ENCODE results near the gene HBA2.
"Not testable (repeated sequence)": the region's sequence is repeated elsewhere in the genome, so short reads cannot be mapped to it uniquely, and the experiment has no call there.

HBA2 gene

DNA sequence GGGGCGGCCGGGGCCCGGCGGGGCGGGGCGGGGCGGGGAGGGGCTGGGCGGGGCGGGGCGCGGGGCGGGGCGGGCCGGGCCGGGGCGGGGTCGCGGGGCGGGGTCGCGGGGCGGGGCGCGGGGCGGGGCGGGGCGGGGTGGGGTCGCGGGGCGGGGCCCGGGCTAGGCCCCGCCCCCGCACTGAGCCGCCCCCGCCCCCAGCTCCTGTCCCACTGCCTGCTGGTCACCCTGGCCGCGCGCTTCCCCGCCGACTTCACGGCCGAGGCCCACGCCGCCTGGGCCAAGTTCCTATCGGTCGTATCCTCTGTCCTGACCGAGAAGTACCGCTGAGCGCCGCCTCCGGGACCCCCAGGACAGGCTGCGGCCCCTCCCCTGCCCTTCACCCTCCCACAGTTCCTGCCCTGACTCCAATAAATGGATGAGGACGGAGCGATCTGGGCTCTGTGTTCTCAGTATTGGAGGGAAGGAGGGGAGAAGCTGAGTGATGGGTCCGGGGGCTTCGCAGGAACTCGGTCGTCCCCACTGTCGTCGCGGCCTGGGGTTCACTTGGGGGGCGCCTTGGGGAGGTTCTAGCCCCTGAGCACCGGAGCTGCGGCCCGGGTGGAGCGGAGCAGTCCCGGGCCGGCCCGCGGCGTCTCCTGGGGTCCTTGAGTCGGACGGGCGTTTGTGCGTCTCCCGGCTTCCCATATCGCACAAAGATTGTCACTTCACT lies 7.7 kb upstream of the HBA2 start:
- Histone ChIP-seq H3K9ac (ENCODE audit: low read depth, low read length) (peak overlapping the region; percentile 38; the same call in 1 of the 2 replicates), H3K4me1 (ENCODE audit: insufficient read depth, low read length) (0 out of 2 replicates have a peak, but pooled peaks cover 4% of the 10 kb centered on the region)

GRCh38 chr16:165539-166374 lies 6.9 kb upstream of the HBA2 start, which contains the start of gene HBM:
Gene HBM, plus strand, starts transcription at chr16:165978. Its CDS starts 20 bp downstream, at chr16:165998.
- Histone ChIP-seq H3K4me1 (ENCODE audit: insufficient read depth, low read length) (0 out of 2 replicates have a peak, but pooled peaks cover 4% of the 10 kb centered on the region), H3K36me3 (ENCODE audit: insufficient read depth, low read length) (no peaks in the 10 kb centered on the region), H3K9me3 (ENCODE audit: control insufficient read depth, insufficient read depth, low read length) (no peaks in the 10 kb centered on the region), H3K9ac (ENCODE audit: low read depth, low read length) (peak within 1 kb of the TSS; percentile 38; the same call in 1 of the 2 replicates)

More for the DNA sequence above, 7.7 kb upstream of the HBA2 start:
- Histone ChIP-seq H3K9me3 (ENCODE audit: control insufficient read depth, insufficient read depth, low read length) (no peaks in the 10 kb centered on the region), H3K36me3 (ENCODE audit: insufficient read depth, low read length) (no peaks in the 10 kb centered on the region)

DNA sequence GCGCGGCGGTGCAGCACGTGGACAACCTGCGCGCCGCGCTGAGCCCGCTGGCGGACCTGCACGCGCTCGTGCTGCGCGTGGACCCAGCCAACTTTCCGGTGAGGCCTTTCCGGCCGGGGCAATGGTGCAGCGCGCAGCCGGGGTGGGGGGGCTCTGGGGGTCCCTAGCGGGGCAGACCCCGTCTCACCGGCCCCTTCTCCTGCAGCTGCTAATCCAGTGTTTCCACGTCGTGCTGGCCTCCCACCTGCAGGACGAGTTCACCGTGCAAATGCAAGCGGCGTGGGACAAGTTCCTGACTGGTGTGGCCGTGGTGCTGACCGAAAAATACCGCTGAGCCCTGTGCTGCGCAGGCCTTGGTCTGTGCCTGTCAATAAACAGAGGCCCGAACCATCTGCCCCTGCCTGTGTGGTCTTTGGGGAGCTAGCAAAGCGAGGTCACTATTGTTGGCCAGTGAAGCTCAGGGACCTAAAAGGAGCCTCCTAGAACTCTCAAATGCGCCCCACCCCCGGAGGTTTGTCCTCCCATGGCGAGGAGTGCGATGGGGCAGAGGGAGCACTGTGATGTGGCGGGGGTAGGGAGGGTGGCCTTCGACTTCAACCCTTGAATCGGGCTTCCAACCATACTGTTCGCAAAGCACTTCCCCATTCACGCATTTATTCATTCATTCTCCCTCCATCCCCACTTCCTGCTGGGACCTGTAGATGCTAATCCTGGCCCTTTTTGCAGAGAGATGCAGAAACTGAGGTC lies 6.1 kb upstream of the HBA2 start:
- Histone ChIP-seq H3K4me1 (ENCODE audit: insufficient read depth, low read length) (0 out of 2 replicates have a peak, but pooled peaks cover 4% of the 10 kb centered on the region), H3K36me3 (ENCODE audit: insufficient read depth, low read length) (no peaks in the 10 kb centered on the region), H3K9ac (ENCODE audit: low read depth, low read length) (peak overlapping the region; percentile 11; the same call in 1 of the 2 replicates), H3K9me3 (ENCODE audit: control insufficient read depth, insufficient read depth, low read length) (no peaks in the 10 kb centered on the region)

GRCh38 chr16:167122-167690 lies 5.5 kb upstream of the HBA2 start:
- no peaks in the 10 kb centered on the region for H3K9me3 ChIP-seq (ENCODE audit: control insufficient read depth, insufficient read depth, low read length)
- no peaks in the 10 kb centered on the region for H3K36me3 ChIP-seq (ENCODE audit: insufficient read depth, low read length)
- 0 out of 2 replicates have a peak, but pooled peaks cover 4% of the 10 kb centered on the region for H3K4me1 ChIP-seq (ENCODE audit: insufficient read depth, low read length)
- H3K9ac ChIP-seq (ENCODE audit: low read depth, low read length), result no peak overlapping the region

- Histone ChIP-seq H3K9ac (ENCODE audit: low read depth, low read length) (no peak overlapping the region), H3K4me1 (ENCODE audit: insufficient read depth, low read length) (0 out of 2 replicates have a peak, but pooled peaks cover 4% of the 10 kb centered on the region), H3K36me3 (ENCODE audit: insufficient read depth, low read length) (no peaks in the 10 kb centered on the region), H3K9me3 (ENCODE audit: control insufficient read depth, insufficient read depth, low read length) (no peaks in the 10 kb centered on the region)
These were observed 4.3 kb upstream of the HBA2 start for GRCh38 chr16:168424-168823.

DNA sequence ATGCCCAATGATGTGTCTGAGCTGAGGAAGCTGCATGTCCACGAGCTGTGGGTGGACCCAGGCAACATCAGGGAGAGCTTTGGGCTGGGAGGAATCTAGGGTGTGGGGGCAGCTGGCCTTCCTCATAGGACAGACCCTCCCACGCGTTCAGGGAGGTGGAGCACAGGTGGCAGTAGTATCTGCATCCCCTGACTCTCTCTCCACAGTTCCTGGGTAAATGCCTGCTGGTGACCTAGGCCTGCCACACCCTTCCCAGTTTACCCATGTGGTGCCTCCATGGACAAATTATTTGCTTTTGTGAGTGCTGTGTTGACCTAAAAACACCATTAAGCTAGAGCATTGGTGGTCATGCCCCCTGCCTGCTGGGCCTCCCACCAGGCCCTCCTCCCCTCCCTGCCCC lies 3.7 kb upstream of the HBA2 start:
- Histone ChIP-seq H3K9ac (ENCODE audit: low read depth, low read length) (no peak overlapping the region), H3K36me3 (ENCODE audit: insufficient read depth, low read length) (no peaks in the 10 kb centered on the region), H3K4me1 (ENCODE audit: insufficient read depth, low read length) (0 out of 2 replicates have a peak, but pooled peaks cover 4% of the 10 kb centered on the region), H3K9me3 (ENCODE audit: control insufficient read depth, insufficient read depth, low read length) (no peaks in the 10 kb centered on the region)

DNA sequence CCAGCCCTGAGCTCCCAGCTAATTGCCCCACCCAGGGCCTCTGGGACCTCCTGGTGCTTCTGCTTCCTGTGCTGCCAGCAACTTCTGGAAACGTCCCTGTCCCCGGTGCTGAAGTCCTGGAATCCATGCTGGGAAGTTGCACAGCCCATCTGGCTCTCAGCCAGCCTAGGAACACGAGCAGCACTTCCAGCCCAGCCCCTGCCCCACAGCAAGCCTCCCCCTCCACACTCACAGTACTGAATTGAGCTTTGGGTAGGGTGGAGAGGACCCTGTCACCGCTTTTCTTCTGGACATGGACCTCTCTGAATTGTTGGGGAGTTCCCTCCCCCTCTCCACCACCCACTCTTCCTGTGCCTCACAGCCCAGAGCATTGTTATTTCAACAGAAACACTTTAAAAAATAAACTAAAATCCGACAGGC lies 2.6 kb upstream of the HBA2 start:
- H3K4me1 ChIP-seq (ENCODE audit: insufficient read depth, low read length); H3K9me3 ChIP-seq (ENCODE audit: control insufficient read depth, insufficient read depth, low read length); H3K9ac ChIP-seq (ENCODE audit: low read depth, low read length); H3K36me3 ChIP-seq (ENCODE audit: insufficient read depth, low read length): not testable (repeated sequence)

- Histone ChIP-seq H3K9me3 (ENCODE audit: control insufficient read depth, insufficient read depth, low read length) (no peaks in the 10 kb centered on the region), H3K36me3 (ENCODE audit: insufficient read depth, low read length) (no peaks in the 10 kb centered on the region), H3K9ac (ENCODE audit: low read depth, low read length) (no peak overlapping the region), H3K4me1 (ENCODE audit: insufficient read depth, low read length) (0 out of 2 replicates have a peak, but pooled peaks cover 4% of the 10 kb centered on the region)
These were observed 1.9 kb upstream of the HBA2 start for GRCh38 chr16:170788-171187.

DNA sequence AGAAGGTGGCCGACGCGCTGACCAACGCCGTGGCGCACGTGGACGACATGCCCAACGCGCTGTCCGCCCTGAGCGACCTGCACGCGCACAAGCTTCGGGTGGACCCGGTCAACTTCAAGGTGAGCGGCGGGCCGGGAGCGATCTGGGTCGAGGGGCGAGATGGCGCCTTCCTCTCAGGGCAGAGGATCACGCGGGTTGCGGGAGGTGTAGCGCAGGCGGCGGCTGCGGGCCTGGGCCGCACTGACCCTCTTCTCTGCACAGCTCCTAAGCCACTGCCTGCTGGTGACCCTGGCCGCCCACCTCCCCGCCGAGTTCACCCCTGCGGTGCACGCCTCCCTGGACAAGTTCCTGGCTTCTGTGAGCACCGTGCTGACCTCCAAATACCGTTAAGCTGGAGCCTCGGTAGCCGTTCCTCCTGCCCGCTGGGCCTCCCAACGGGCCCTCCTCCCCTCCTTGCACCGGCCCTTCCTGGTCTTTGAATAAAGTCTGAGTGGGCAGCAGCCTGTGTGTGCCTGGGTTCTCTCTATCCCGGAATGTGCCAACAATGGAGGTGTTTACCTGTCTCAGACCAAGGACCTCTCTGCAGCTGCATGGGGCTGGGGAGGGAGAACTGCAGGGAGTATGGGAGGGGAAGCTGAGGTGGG lies 657 bp downstream of the HBA2 start:
- H3K4me1 ChIP-seq (ENCODE audit: insufficient read depth, low read length); H3K9me3 ChIP-seq (ENCODE audit: control insufficient read depth, insufficient read depth, low read length); H3K9ac ChIP-seq (ENCODE audit: low read depth, low read length); H3K36me3 ChIP-seq (ENCODE audit: insufficient read depth, low read length): not testable (repeated sequence)

- not testable (repeated sequence) for H3K9me3 ChIP-seq (ENCODE audit: control insufficient read depth, insufficient read depth, low read length); H3K9ac ChIP-seq (ENCODE audit: low read depth, low read length); H3K36me3 ChIP-seq (ENCODE audit: insufficient read depth, low read length); H3K4me1 ChIP-seq (ENCODE audit: insufficient read depth, low read length)
These were observed 1.5 kb downstream of the HBA2 start for GRCh38 chr16:173928-174769.

DNA sequence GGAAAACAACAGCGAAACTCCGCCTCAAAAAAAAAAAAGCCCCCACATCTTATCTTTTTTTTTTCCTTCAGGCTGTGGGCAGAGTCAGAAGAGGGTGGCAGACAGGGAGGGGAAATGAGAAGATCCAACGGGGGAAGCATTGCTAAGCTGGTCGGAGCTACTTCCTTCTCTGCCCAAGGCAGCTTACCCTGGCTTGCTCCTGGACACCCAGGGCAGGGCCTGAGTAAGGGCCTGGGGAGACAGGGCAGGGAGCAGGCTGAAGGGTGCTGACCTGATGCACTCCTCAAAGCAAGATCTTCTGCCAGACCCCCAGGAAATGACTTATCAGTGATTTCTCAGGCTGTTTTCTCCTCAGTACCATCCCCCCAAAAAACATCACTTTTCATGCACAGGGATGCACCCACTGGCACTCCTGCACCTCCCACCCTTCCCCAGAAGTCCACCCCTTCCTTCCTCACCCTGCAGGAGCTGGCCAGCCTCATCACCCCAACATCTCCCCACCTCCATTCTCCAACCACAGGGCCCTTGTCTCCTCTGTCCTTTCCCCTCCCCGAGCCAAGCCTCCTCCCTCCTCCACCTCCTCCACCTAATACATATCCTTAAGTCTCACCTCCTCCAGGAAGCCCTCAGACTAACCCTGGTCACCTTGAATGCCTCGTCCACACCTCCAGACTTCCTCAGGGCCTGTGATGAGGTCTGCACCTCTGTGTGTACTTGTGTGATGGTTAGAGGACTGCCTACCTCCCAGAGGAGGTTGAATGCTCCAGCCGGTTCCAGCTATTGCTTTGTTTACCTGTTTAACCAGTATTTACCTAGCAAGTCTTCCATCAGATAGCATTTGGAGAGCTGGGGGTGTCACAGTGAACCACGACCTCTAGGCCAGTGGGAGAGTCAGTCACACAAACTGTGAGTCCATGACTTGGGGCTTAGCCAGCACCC lies 2.6 kb downstream of the HBA2 start:
- no peak overlapping the region for H3K9ac ChIP-seq (ENCODE audit: low read depth, low read length)
- no peaks in the 10 kb centered on the region for H3K4me1 ChIP-seq (ENCODE audit: insufficient read depth, low read length)
- H3K9me3 ChIP-seq (ENCODE audit: control insufficient read depth, insufficient read depth, low read length), result no peaks in the 10 kb centered on the region
- H3K36me3 ChIP-seq (ENCODE audit: insufficient read depth, low read length), result no peaks in the 10 kb centered on the region

DNA sequence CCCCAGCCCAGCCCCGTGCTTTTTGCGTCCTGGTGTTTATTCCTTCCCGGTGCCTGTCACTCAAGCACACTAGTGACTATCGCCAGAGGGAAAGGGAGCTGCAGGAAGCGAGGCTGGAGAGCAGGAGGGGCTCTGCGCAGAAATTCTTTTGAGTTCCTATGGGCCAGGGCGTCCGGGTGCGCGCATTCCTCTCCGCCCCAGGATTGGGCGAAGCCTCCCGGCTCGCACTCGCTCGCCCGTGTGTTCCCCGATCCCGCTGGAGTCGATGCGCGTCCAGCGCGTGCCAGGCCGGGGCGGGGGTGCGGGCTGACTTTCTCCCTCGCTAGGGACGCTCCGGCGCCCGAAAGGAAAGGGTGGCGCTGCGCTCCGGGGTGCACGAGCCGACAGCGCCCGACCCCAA lies 3.3 kb downstream of the HBA2 start:
- H3K4me1 ChIP-seq (ENCODE audit: insufficient read depth, low read length); H3K9ac ChIP-seq (ENCODE audit: low read depth, low read length); H3K36me3 ChIP-seq (ENCODE audit: insufficient read depth, low read length): not testable (repeated sequence)

More for the DNA sequence above, 3.3 kb downstream of the HBA2 start:
- not testable (repeated sequence) for H3K9me3 ChIP-seq (ENCODE audit: control insufficient read depth, insufficient read depth, low read length)

Measured in ES-I3 (cell line).